ENCODE measurements around the gene YWHAG. TPM values are rescaled to one million over a fixed set of nuclear protein-coding genes. Genes with fewer than 3 reads are reported as not detected.

Gene YWHAG
- total RNA-seq, 6 donors from 2014 or later = 51.3 to 114 (median 73.4) TPM

DNA sequence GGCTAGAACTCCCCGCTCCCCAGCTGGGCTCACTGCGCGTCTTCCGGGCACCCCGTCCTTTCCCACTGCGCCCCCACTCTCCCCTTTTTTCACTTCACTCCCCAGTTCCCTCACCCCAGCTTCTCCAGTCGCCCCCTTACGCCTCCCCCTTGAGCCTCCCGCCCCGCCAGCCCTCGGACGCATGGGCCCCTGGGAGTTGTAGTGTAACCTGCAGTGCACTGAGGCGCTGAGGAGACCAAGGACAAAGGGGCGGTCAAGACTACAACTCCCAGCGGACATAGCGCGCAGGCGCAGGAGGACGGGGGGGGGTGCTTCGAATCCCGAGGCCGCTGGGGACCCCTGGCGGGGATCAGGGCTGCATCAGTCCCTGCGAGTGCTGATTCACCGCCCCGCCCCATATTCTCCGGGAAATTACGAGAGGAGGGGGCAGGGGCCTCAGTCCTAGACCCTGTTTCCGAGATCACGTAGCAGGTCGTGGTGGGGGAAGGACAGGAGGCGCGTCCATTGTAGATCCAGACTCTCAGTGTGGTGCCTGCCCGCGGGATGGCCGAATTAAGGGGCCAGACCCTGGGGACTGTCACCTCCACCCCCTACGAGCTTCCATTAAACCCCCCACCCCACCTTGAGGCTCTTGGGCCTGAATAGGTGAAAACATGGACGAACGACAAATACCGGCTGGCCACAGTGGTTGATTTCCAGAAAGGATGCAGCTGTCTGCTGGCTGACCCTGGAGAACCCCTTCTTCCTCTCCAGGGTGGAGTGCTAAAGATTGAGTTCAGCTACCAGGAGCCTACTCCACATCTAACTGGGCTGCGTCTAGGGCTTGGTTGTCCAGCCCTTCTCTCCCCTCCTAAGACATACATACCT is 553 bp upstream of the YWHAG start:
- H3K27me3 ChIP-seq = no peaks in the 10 kb centered on the region
- peak overlapping the region; percentile 85 to 100 (median 92) for H3K4me3 ChIP-seq
- peak; percentile 96 to 99 for ATAC-seq (ENCODE audit: low FRiP score in 2 of 2)
- WGBS, 2 donors = 0 to 1% methylated on average over 26 to 38 of the region's 41 CpGs
- H3K36me3 ChIP-seq = peaks cover 0 to 6% (median 0%) of the 10 kb centered on the region in 4 donors
- peaks cover 36 to 52% (median 41%) of the 10 kb centered on the region in 4 donors for H3K4me1 ChIP-seq
- no peaks in the 10 kb centered on the region for H3K9me3 ChIP-seq
- TF ChIP-seq POLR2AphosphoS5 (IDR thresholded peaks at IDR 0.05) (peak; percentile 78 to 82), EP300 (IDR thresholded peaks at IDR 0.05) (peak in 3 of 4 donors; percentile 7 to 80 (median 61)), POLR2A (IDR thresholded peaks at IDR 0.05) (peak in 1 of 4 donors; percentile 17)
- TF ChIP-seq, protein P1, sequence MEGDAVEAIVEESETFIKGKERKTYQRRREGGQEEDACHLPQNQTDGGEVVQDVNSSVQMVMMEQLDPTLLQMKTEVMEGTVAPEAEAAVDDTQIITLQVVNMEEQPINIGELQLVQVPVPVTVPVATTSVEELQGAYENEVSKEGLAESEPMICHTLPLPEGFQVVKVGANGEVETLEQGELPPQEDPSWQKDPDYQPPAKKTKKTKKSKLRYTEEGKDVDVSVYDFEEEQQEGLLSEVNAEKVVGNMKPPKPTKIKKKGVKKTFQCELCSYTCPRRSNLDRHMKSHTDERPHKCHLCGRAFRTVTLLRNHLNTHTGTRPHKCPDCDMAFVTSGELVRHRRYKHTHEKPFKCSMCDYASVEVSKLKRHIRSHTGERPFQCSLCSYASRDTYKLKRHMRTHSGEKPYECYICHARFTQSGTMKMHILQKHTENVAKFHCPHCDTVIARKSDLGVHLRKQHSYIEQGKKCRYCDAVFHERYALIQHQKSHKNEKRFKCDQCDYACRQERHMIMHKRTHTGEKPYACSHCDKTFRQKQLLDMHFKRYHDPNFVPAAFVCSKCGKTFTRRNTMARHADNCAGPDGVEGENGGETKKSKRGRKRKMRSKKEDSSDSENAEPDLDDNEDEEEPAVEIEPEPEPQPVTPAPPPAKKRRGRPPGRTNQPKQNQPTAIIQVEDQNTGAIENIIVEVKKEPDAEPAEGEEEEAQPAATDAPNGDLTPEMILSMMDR (IDR thresholded peaks at IDR 0.05) = peak; percentile 61 to 96 (median 93)
- DNase-seq = peak; percentile 96 to 99
- peak overlapping the region; percentile 98 to 100 (median 98) for H3K27ac ChIP-seq

DNA sequence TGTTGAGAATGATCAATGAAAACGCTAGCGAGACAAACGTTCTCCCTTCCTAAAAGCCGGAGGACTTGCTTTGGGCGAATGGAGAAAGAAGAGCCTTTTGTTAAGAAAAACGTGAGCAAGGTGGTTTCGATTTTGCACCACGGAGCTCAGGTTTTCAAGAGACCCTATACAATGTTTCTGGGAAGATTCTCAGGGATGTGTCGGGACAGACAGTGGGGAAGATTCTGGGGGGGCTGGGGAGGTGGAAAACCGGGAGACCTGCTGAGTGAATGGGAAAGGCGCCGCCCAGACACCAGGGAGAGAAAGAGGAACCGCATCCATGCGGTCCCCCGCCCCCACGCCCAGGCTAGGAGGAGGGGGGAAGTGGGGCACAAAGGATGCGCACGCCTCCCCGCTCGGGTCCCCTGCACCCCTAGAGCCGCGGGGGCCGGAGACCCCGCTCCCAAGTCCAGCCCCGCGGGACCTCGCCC is 745 bp downstream of the YWHAG start:
- peak in 1 of 2 donors; percentile 70 for ATAC-seq (ENCODE audit: low FRiP score in 2 of 2)
- H3K27ac ChIP-seq = peak overlapping the region; percentile 98 to 100 (median 98)
- 0 to 1% methylated on average over 12 to 27 of the region's 27 CpGs for WGBS, 2 donors
- H3K4me1 ChIP-seq = peaks cover 32 to 57% (median 37%) of the 10 kb centered on the region in 4 donors
- no peaks in the 10 kb centered on the region for H3K27me3 ChIP-seq
- H3K36me3 ChIP-seq = peaks cover 0 to 6% (median 0%) of the 10 kb centered on the region in 4 donors
- H3K4me3 ChIP-seq = peak overlapping the region; percentile 85 to 100 (median 92)
- TF ChIP-seq, protein P1 (IDR thresholded peaks at IDR 0.05) = no peak
- TF ChIP-seq POLR2A (IDR thresholded peaks at IDR 0.05) (no peak), EP300 (IDR thresholded peaks at IDR 0.05) (no peak), POLR2AphosphoS5 (IDR thresholded peaks at IDR 0.05) (no peak)
- no peaks in the 10 kb centered on the region for H3K9me3 ChIP-seq
- peak in 1 of 2 donors; percentile 77 for DNase-seq

DNA sequence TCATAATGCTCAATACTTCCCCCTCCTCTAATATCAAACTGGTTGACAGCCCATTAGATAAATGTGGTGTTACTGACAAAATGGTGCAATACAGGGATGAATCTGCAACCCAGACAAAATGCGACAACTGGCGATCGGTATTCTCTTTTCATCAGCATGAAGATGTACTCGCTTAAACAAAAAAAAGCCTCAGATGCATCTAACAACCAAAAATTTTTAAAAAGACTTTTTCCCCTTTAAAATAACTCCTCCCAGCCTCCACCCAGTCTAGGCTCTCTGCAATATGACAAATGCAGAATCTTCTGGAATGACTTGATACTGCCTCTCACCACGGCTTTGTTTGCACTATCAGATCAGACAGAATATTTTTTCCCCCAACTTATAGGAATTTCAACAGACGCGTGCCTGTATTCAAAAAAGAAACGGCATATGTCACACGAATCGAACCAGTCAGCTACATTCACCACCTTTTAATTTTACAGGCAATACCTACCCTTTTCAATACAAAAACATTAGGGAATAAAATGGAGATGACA is 1.2 kb downstream of the YWHAG start:
- no peaks in the 10 kb centered on the region for H3K27me3 ChIP-seq
- H3K4me1 ChIP-seq = peaks cover 32 to 62% (median 39%) of the 10 kb centered on the region in 4 donors
- H3K9me3 ChIP-seq = no peaks in the 10 kb centered on the region
- DNase-seq (no peak), ATAC-seq (ENCODE audit: low FRiP score in 2 of 2) (no peak)
- peak overlapping the region; percentile 98 to 100 (median 98) for H3K27ac ChIP-seq
- TF ChIP-seq, protein P1 (IDR thresholded peaks at IDR 0.05) = no peak
- no peak for TF ChIP-seq POLR2A (IDR thresholded peaks at IDR 0.05)
- no peak for TF ChIP-seq EP300 (IDR thresholded peaks at IDR 0.05)
- no peak for TF ChIP-seq POLR2AphosphoS5 (IDR thresholded peaks at IDR 0.05)
- peak overlapping the region; percentile 85 to 100 (median 92) for H3K4me3 ChIP-seq
- 1 to 4% methylated on average over 10 of the region's 10 CpGs for WGBS, 2 donors
- H3K36me3 ChIP-seq = peaks cover 0 to 6% (median 0%) of the 10 kb centered on the region in 4 donors

DNA sequence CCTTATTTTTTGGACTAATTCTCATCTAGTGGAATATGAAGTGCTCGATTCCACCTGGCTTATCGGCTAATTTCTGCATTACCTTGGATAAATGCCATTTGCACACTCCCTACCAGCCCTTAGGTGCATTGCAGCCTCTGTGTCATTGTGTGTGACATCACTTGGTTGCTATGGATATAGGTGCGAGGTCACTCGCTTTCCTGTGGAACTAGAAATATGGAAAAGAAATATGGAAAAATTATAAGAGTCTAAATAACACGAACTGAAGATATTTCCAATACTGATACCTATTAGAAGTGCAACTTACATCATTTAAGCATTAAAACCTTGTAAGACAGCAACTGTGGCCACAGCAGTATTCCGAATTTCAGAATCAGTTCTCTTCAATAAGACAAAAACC is 2.0 kb downstream of the YWHAG start:
- DNase-seq = no peak

DNA sequence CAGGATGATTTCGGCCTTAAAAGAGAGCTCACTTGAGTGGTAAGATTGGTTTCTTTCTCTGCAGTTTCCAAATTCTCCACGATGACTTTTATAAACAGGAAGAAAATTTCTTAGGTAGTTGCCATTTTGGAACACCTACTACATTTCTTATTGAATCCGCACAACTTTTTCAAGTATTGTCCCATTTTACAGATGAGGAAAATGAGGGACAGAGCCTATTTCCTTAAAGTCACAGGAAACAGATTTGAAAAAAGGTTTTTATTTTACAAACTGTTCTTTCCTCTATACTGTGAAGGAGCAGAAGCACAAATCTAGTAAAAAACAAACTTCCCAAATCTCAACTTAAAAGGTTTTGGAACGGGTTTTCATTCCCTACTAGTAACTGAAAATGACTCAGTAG is 2.7 kb downstream of the YWHAG start:
- TF ChIP-seq, protein P1 (IDR thresholded peaks at IDR 0.05) = no peak
- TF ChIP-seq POLR2AphosphoS5 (IDR thresholded peaks at IDR 0.05) = no peak
- H3K4me3 ChIP-seq = no peak overlapping the region
- no peak for ATAC-seq (ENCODE audit: low FRiP score in 2 of 2)
- peak overlapping the region in 1 of 4 donors; percentile 11 for H3K27ac ChIP-seq
- no peaks in the 10 kb centered on the region for H3K9me3 ChIP-seq
- peaks cover 0 to 6% (median 0%) of the 10 kb centered on the region in 4 donors for H3K36me3 ChIP-seq
- peaks cover 40 to 67% (median 45%) of the 10 kb centered on the region in 4 donors for H3K4me1 ChIP-seq
- WGBS, 2 donors = 81 to 82% methylated on average over 4 of the region's 4 CpGs
- no peak for DNase-seq
- no peaks in the 10 kb centered on the region for H3K27me3 ChIP-seq

More for the DNA sequence above, 2.0 kb downstream of the YWHAG start:
- no peak for TF ChIP-seq EP300 (IDR thresholded peaks at IDR 0.05)
- no peak for TF ChIP-seq POLR2A (IDR thresholded peaks at IDR 0.05)
- peak in 1 of 2 donors; percentile 13 for TF ChIP-seq POLR2AphosphoS5 (IDR thresholded peaks at IDR 0.05)
- Histone ChIP-seq H3K36me3 (peaks cover 0 to 6% (median 0%) of the 10 kb centered on the region in 4 donors), H3K27ac (peak overlapping the region in 2 of 4 donors; percentile 11 to 99), H3K9me3 (no peaks in the 10 kb centered on the region), H3K27me3 (no peaks in the 10 kb centered on the region), H3K4me1 (peaks cover 38 to 67% (median 43%) of the 10 kb centered on the region in 4 donors), H3K4me3 (peak overlapping the region in 2 of 4 donors; percentile 92 to 100)
- no peak for ATAC-seq (ENCODE audit: low FRiP score in 2 of 2)
- 62 to 66% methylated on average over 6 of the region's 6 CpGs for WGBS, 2 donors
